Endothelial cell of umbilical vein (primary cell): Measurements from ENCODE around the gene SUV39H2. TPM values are rescaled to one million over a fixed set of nuclear protein-coding genes. Genes with fewer than 3 reads are reported as not detected.

ENCODE experiments used
- BruUV-seq: library from RNA; stranded (reverse); fragments of 400-500 nt; replicated peaks from 2 replicates; lab custom pipeline; 2021; lab: Mats Ljungman, UMichigan
- CTCF ChIA-PET: fragments of 300-600, 350-600 bp; sonication (Branson Sonifier 250); formaldehyde crosslinking; loops from one replicate; lab custom pipeline; 2021; ENCODE audit warnings: antibody characterized with exemption, inconsistent platforms; lab: Charles Lee
- POLR2A ChIA-PET: fragments of 300-600, 350-600 bp; sonication (Branson Sonifier 250); formaldehyde crosslinking; loops from one replicate; lab custom pipeline; 2021; ENCODE audit warnings: antibody characterized with exemption, inconsistent platforms; lab: Charles Lee
- DNase-seq: peaks from one replicate; pipeline ENCODE4 v3.0.0-alpha.2; 2011; ENCODE audit warnings: low read depth, low spot score
- FAIRE-seq: peaks from 2 replicates; lab custom pipeline; 2011; peaks lifted over from hg19 to GRCh38; lab: Jason Lieb, UNC
- H2AFZ ChIP-seq: 2 replicates; pipeline ENCODE4 v1.6.0; 2012; ENCODE audit warnings: low read depth, low read length, control low read depth, inconsistent platforms
- H3K27ac ChIP-seq: 2 replicates; pipeline ENCODE4 v1.5.1; 2011; ENCODE audit warnings: low read depth, mild to moderate bottlenecking, control low read depth, low read length, moderate library complexity; ENCODE audit not compliant: insufficient read depth
- H3K27me3 ChIP-seq, 2 experiments: 2 replicates each; pipeline versions ENCODE4 v1.6.0 to v1.6.1; 2011; ENCODE audit warnings: low read length in 2 of 2, mixed read lengths in 1 of 2; ENCODE audit not compliant: control insufficient read depth in 2 of 2, insufficient read depth in 2 of 2
- H3K36me3 ChIP-seq, 2 experiments: 2 replicates in 1 of 2; 3 replicates in 1 of 2; pipeline ENCODE4 v1.5.1; 2011; ENCODE audit warnings: low read length in 2 of 2, mild to moderate bottlenecking in 1 of 2, moderate library complexity in 1 of 2; ENCODE audit not compliant: control insufficient read depth in 2 of 2, insufficient read depth in 2 of 2; ENCODE audit errors: extremely low read depth in 1 of 2
- H3K4me1 ChIP-seq: 3 replicates; pipeline ENCODE4 v1.5.1; 2011; ENCODE audit warnings: mild to moderate bottlenecking, low read length; ENCODE audit not compliant: control insufficient read depth, insufficient read depth; ENCODE audit errors: extremely low read depth
- H3K4me2 ChIP-seq: 2 replicates; pipeline ENCODE4 v1.6.1; 2011; ENCODE audit warnings: low read length, control low read depth, mixed read lengths; ENCODE audit not compliant: insufficient read depth
- H3K4me3 ChIP-seq, 3 experiments: fragments of 200-600 bp in 1 of 3; sonication (generic), shearing (Covaris generic) in 1 of 3; replicated peaks in 1 of 3; 2 replicates each; pipeline ENCODE4 v1.5.1; 2011 to 2016; ENCODE audit warnings: control low read depth in 3 of 3, low read length in 3 of 3, mild to moderate bottlenecking in 2 of 3, inconsistent platforms in 1 of 3, low read depth in 1 of 3, moderate library complexity in 1 of 3; ENCODE audit not compliant: insufficient read depth in 1 of 3
- H3K79me2 ChIP-seq: 2 replicates; pipeline ENCODE4 v1.6.0; 2012; ENCODE audit warnings: low read length, inconsistent platforms; ENCODE audit not compliant: control insufficient read depth, insufficient read depth
- H3K9ac ChIP-seq: replicated peaks from 2 replicates; pipeline ENCODE3; 2011; ENCODE audit warnings: low read length, control low read depth; ENCODE audit not compliant: insufficient read depth; ENCODE audit errors: extremely low read depth
- H3K9me1 ChIP-seq: replicated peaks from 3 replicates; pipeline ENCODE4 v1.6.0; 2011; ENCODE audit warnings: mild to moderate bottlenecking, low read length; ENCODE audit not compliant: control insufficient read depth, insufficient read depth; ENCODE audit errors: extremely low read depth
- H3K9me3 ChIP-seq: replicated peaks from 2 replicates; pipeline ENCODE4 v1.5.1; 2012; ENCODE audit warnings: low read length, inconsistent platforms; ENCODE audit not compliant: control insufficient read depth, insufficient read depth
- H4K20me1 ChIP-seq: replicated peaks from 2 replicates; pipeline ENCODE3; 2011; ENCODE audit warnings: mild to moderate bottlenecking, low read length; ENCODE audit not compliant: control insufficient read depth, insufficient read depth; ENCODE audit errors: extremely low read depth
- EZH2 ChIP-seq: IDR thresholded peaks from 2 replicates; pipeline ENCODE4 v1.6.1; 2012; ENCODE audit warnings: borderline replicate concordance, low read depth, mild to moderate bottlenecking, moderate library complexity, low read length, inconsistent platforms; ENCODE audit not compliant: severe bottlenecking
- FOS ChIP-seq: IDR thresholded peaks from 2 replicates; pipeline ENCODE4 v1.6.1; 2011; ENCODE audit warnings: mild to moderate bottlenecking, low read length, moderate library complexity, borderline replicate concordance; ENCODE audit not compliant: insufficient read depth
- JUN ChIP-seq: IDR thresholded peaks from 2 replicates; pipeline ENCODE4 v1.6.1; 2011; ENCODE audit warnings: borderline replicate concordance, low read depth; ENCODE audit not compliant: insufficient read length, insufficient read depth
- MYC ChIP-seq: IDR thresholded peaks from one replicate; pipeline ENCODE4 v1.6.1; 2011; ENCODE audit warnings: mild to moderate bottlenecking, low read depth, low read length
- POLR2A ChIP-seq: IDR thresholded peaks from 2 replicates; pipeline ENCODE4 v1.6.1; 2012; ENCODE audit warnings: low read depth, mild to moderate bottlenecking, control low read depth, low read length
- POLR2AphosphoS5 ChIP-seq: IDR thresholded peaks from 2 replicates; pipeline ENCODE4 v1.6.1; 2012; ENCODE audit warnings: low read depth, mild to moderate bottlenecking, control low read depth, low read length, moderate library complexity; ENCODE audit not compliant: insufficient read depth
- dilution Hi-C: fragments of 300-500 bp; cut with MboI; formaldehyde crosslinking; loops from one replicate; pipeline ENCODE4 v1.15.0; 2019; ENCODE audit warnings: low sequenced_read_pairs; ENCODE audit not compliant: extremely low pct_ligation_motif_present
- intact Hi-C: fragments of 100-400 bp; cut with micrococcal nuclease; formaldehyde crosslinking; loops from one replicate; pipeline ENCODE4 v1.10.0; 2022
- polyA plus RNA-seq, 4 experiments: library from polyadenylated mRNA; depleted of rRNA in 3 of 4; stranded (reverse) in 3 of 4; unstranded in 1 of 4; fragments of >200 nt; gene quantifications; 2 replicates each; pipeline versions ENCODE4 v1.2.1 to v1.2.3, GENCODE V29; 2011 to 2012; ENCODE audit warnings: missing spikeins in 1 of 4
- total RNA-seq: library from RNA; stranded (reverse); gene quantifications from 2 replicates; pipeline ENCODE4 v1.2.3, GENCODE V29; 2021
- TF ChIP-seq, protein P1 (sequence below): IDR thresholded peaks from 2 replicates; pipeline ENCODE4 v1.6.1; 2011; ENCODE audit not compliant: insufficient read depth, insufficient read length
- TF ChIP-seq, protein P2 (sequence below), 2 donors: IDR thresholded peaks; 1 replicate in 1 of 2; 2 replicates in 1 of 2; pipeline ENCODE4 v1.5.1; 2011; ENCODE audit warnings: low read length in 2 of 2, mild to moderate bottlenecking in 2 of 2, moderate library complexity in 2 of 2, control low read depth in 1 of 2, inconsistent platforms in 1 of 2, low read depth in 1 of 2; ENCODE audit not compliant: insufficient read depth in 1 of 2; ENCODE audit errors: extremely low read depth in 1 of 2

Gene SUV39H2
- total and polyA plus RNA-seq, 2 donors (not counting 3 experiments of a cell fraction or from before 2014, with no cell fraction given) = 5.7 to 29.9 TPM

DNA sequence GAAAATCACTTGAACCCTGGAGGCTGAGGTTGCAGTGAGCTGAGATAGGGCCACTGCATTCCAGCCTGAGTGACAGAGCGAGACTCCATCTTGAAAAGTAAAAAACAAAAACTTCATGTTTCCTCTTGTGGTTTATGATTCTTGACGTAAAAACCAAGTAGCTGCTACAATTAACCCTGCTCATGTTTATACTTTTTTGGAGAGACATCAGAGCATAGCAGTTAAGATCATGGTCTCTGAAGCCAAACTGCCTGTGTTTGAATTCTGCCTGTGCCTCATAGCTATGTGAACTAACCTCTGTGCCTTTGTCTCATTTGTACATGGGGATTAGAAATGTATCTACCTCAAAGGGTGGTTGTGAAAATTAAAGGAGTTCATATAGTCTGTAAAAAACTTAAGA, 27.2 kb downstream of the SUV39H2 start:
- no peak overlapping the region for H3K4me2 ChIP-seq
- no peaks in the 10 kb centered on the region for H4K20me1 ChIP-seq
- H3K27ac ChIP-seq = no peak overlapping the region
- POLR2A ChIA-PET = no interaction called here
- no peak overlapping the region for H3K4me3 ChIP-seq
- H3K9ac ChIP-seq = no peak overlapping the region
- H3K9me3 ChIP-seq = no peaks in the 10 kb centered on the region
- peaks cover 2 to 22% of the 10 kb centered on the region in 2 experiments for H3K36me3 ChIP-seq
- H3K4me1 ChIP-seq = no peaks in the 10 kb centered on the region
- no peaks in the 10 kb centered on the region for H3K27me3 ChIP-seq
- CTCF ChIA-PET = interaction anchor here (1.0 to 1.7 kb wide), 3 partner anchors 10 to 24 kb away, joined by 3 to 4 read pairs (median 4); no protein-coding TSS in a partner anchor
- no peaks in the 10 kb centered on the region for H3K79me2 ChIP-seq
- no peak overlapping the region for H2AFZ ChIP-seq
- no peak for TF ChIP-seq POLR2A
- TF ChIP-seq, protein P1, sequence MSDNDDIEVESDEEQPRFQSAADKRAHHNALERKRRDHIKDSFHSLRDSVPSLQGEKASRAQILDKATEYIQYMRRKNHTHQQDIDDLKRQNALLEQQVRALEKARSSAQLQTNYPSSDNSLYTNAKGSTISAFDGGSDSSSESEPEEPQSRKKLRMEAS = no peak
- TF ChIP-seq POLR2AphosphoS5 = no peak
- TF ChIP-seq EZH2 = no peak
- TF ChIP-seq JUN = no peak
- TF ChIP-seq FOS = no peak
- TF ChIP-seq, protein P2, sequence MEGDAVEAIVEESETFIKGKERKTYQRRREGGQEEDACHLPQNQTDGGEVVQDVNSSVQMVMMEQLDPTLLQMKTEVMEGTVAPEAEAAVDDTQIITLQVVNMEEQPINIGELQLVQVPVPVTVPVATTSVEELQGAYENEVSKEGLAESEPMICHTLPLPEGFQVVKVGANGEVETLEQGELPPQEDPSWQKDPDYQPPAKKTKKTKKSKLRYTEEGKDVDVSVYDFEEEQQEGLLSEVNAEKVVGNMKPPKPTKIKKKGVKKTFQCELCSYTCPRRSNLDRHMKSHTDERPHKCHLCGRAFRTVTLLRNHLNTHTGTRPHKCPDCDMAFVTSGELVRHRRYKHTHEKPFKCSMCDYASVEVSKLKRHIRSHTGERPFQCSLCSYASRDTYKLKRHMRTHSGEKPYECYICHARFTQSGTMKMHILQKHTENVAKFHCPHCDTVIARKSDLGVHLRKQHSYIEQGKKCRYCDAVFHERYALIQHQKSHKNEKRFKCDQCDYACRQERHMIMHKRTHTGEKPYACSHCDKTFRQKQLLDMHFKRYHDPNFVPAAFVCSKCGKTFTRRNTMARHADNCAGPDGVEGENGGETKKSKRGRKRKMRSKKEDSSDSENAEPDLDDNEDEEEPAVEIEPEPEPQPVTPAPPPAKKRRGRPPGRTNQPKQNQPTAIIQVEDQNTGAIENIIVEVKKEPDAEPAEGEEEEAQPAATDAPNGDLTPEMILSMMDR (IDR thresholded peaks at IDR 0.05; ENCODE audit: extremely low read depth in 1 of 2, insufficient read depth in 1 of 2, low read depth in 1 of 2, low read length in 2 of 2) = no peak
- no peak for TF ChIP-seq MYC
- FAIRE-seq (no peak), DNase-seq (no peak)
- BruUV-seq = no TSS peak
- dilution Hi-C loops (no loop called here), intact Hi-C loops (no loop called here)
- peaks cover 2% of the 10 kb centered on the region for H3K9me1 ChIP-seq
